ENCODE measurements around the gene KCTD15.

KCTD15 gene

GRCh38 chr19:33775731-33776487, 20.8 kb upstream of the KCTD15 start:
- H3K36me3 ChIP-seq (replicated peaks): no peaks in the 10 kb centered on the region
- H3K4me1 ChIP-seq: peaks cover 3% of the 10 kb centered on the region
- no peak overlapping the region for H3K4me3 ChIP-seq
- no peaks in the 10 kb centered on the region for H3K27me3 ChIP-seq (ENCODE audit: low read depth)
- DNase-seq (ENCODE audit: low spot score in 2 of 2): no peak
- in situ Hi-C loops (cut with MboI; ENCODE audit: low sequenced_read_pairs): loop anchor here (5.0 to 10.0 kb wide), 3 partner anchors 376 to 939 kb away; no protein-coding TSS in a partner anchor
- no peaks in the 10 kb centered on the region for H3K9me3 ChIP-seq

GRCh38 chr19:33777351-33777750, 19.3 kb upstream of the KCTD15 start:
- Histone ChIP-seq H3K27me3 (ENCODE audit: low read depth) (no peaks in the 10 kb centered on the region), H3K36me3 (replicated peaks) (no peaks in the 10 kb centered on the region), H3K9me3 (no peaks in the 10 kb centered on the region), H3K4me1 (peaks cover 3% of the 10 kb centered on the region), H3K4me3 (no peak overlapping the region)
- DNase-seq (ENCODE audit: low spot score in 2 of 2): no peak
- in situ Hi-C loops (cut with MboI; ENCODE audit: low sequenced_read_pairs): loop anchor here (5.0 to 10.0 kb wide), 3 partner anchors 375 to 937 kb away; no protein-coding TSS in a partner anchor

- Histone ChIP-seq H3K27me3 (ENCODE audit: low read depth) (no peaks in the 10 kb centered on the region), H3K9me3 (no peaks in the 10 kb centered on the region), H3K36me3 (replicated peaks) (no peaks in the 10 kb centered on the region), H3K4me3 (no peak overlapping the region), H3K4me1 (peaks cover 3% of the 10 kb centered on the region)
- no peak for DNase-seq (ENCODE audit: low spot score in 2 of 2)
- in situ Hi-C loops (cut with MboI; ENCODE audit: low sequenced_read_pairs): loop anchor here (5.0 to 10.0 kb wide), 3 partner anchors 375 to 937 kb away; no protein-coding TSS in a partner anchor
Observed at GRCh38 chr19:33777753-33778088, 18.9 kb upstream of the KCTD15 start.

GRCh38 chr19:33778089-33778791, 18.4 kb upstream of the KCTD15 start:
- DNase-seq (ENCODE audit: low spot score in 2 of 2): peak; percentile 65 to 90

GRCh38 chr19:33779849-33780248, 16.8 kb upstream of the KCTD15 start:
- H3K9me3 ChIP-seq: no peaks in the 10 kb centered on the region
- DNase-seq (ENCODE audit: low spot score in 2 of 2): no peak
- no peaks in the 10 kb centered on the region for H3K36me3 ChIP-seq (replicated peaks)
- H3K27me3 ChIP-seq (ENCODE audit: low read depth): no peaks in the 10 kb centered on the region
- H3K4me1 ChIP-seq: peaks cover 3% of the 10 kb centered on the region
- no peak overlapping the region for H3K4me3 ChIP-seq
- in situ Hi-C loops (cut with MboI; ENCODE audit: low sequenced_read_pairs): loop anchor here (5.0 to 10.0 kb wide), 4 partner anchors 217 to 935 kb away; no protein-coding TSS in a partner anchor

More at GRCh38 chr19:33778089-33778791, 18.4 kb upstream of the KCTD15 start:
- Histone ChIP-seq H3K36me3 (replicated peaks) (no peaks in the 10 kb centered on the region), H3K27me3 (ENCODE audit: low read depth) (no peaks in the 10 kb centered on the region), H3K9me3 (no peaks in the 10 kb centered on the region), H3K4me3 (no peak overlapping the region), H3K4me1 (peaks cover 3% of the 10 kb centered on the region)
- in situ Hi-C loops (cut with MboI; ENCODE audit: low sequenced_read_pairs): loop anchor here (5.0 to 10.0 kb wide), 3 partner anchors 374 to 937 kb away; no protein-coding TSS in a partner anchor

- in situ Hi-C loops (cut with MboI; ENCODE audit: low sequenced_read_pairs): loop anchor here (5.0 kb wide), 1 partner anchor 217 kb away; no protein-coding TSS in a partner anchor
- Histone ChIP-seq H3K36me3 (replicated peaks) (no peaks in the 10 kb centered on the region), H3K4me3 (no peak overlapping the region), H3K9me3 (no peaks in the 10 kb centered on the region), H3K4me1 (peaks cover 3% of the 10 kb centered on the region), H3K27me3 (ENCODE audit: low read depth) (no peaks in the 10 kb centered on the region)
- no peak for DNase-seq (ENCODE audit: low spot score in 2 of 2)
Observed at GRCh38 chr19:33780251-33780650, 16.4 kb upstream of the KCTD15 start.

- no peak for DNase-seq (ENCODE audit: low spot score in 2 of 2)
- Histone ChIP-seq H3K36me3 (replicated peaks) (no peaks in the 10 kb centered on the region), H3K9me3 (no peaks in the 10 kb centered on the region), H3K27me3 (ENCODE audit: low read depth) (no peaks in the 10 kb centered on the region; the same call in 1 of the 2 replicates), H3K4me1 (peaks cover 3% of the 10 kb centered on the region), H3K4me3 (no peak overlapping the region)
- in situ Hi-C loops (cut with MboI; ENCODE audit: low sequenced_read_pairs): loop anchor here (5.0 kb wide), 1 partner anchor 217 kb away; no protein-coding TSS in a partner anchor
Observed at GRCh38 chr19:33780746-33781145, 15.9 kb upstream of the KCTD15 start.

- Histone ChIP-seq H3K27me3 (ENCODE audit: low read depth) (no peaks in the 10 kb centered on the region; the same call in 1 of the 2 replicates), H3K4me3 (no peak overlapping the region), H3K36me3 (replicated peaks) (no peaks in the 10 kb centered on the region), H3K4me1 (peaks cover 3% of the 10 kb centered on the region), H3K9me3 (no peaks in the 10 kb centered on the region)
- in situ Hi-C loops (cut with MboI; ENCODE audit: low sequenced_read_pairs): loop anchor here (5.0 kb wide), 1 partner anchor 216 kb away; no protein-coding TSS in a partner anchor
- DNase-seq (ENCODE audit: low spot score in 2 of 2): no peak
Observed at GRCh38 chr19:33781415-33781935, 15.2 kb upstream of the KCTD15 start.

- in situ Hi-C loops (cut with MboI; ENCODE audit: low sequenced_read_pairs): loop anchor here (5.0 kb wide), 1 partner anchor 215 kb away; no protein-coding TSS in a partner anchor
- peaks cover 3% of the 10 kb centered on the region for H3K4me1 ChIP-seq
- no peaks in the 10 kb centered on the region; the same call in 1 of the 2 replicates for H3K27me3 ChIP-seq (ENCODE audit: low read depth)
- H3K4me3 ChIP-seq: no peak overlapping the region
- DNase-seq (ENCODE audit: low spot score in 2 of 2): no peak
- no peaks in the 10 kb centered on the region for H3K36me3 ChIP-seq (replicated peaks)
- H3K9me3 ChIP-seq: no peaks in the 10 kb centered on the region
Observed at GRCh38 chr19:33781996-33782395, 14.7 kb upstream of the KCTD15 start.

- no peaks in the 10 kb centered on the region for H3K4me1 ChIP-seq
- no peak for DNase-seq (ENCODE audit: low spot score in 2 of 2)
- in situ Hi-C loops (cut with MboI; ENCODE audit: low sequenced_read_pairs): loop anchor here (5.0 kb wide), 1 partner anchor 213 kb away; no protein-coding TSS in a partner anchor
Observed at GRCh38 chr19:33784432-33784831, 12.2 kb upstream of the KCTD15 start.

GRCh38 chr19:33785795-33786194, 10.9 kb upstream of the KCTD15 start:
- Histone ChIP-seq H3K4me1 (no peaks in the 10 kb centered on the region), H3K36me3 (replicated peaks) (no peaks in the 10 kb centered on the region), H3K9me3 (no peaks in the 10 kb centered on the region), H3K4me3 (no peak overlapping the region), H3K27me3 (ENCODE audit: low read depth) (peaks cover 2% of the 10 kb centered on the region; the same call in 1 of the 2 replicates)
- no peak for DNase-seq (ENCODE audit: low spot score in 2 of 2)
- in situ Hi-C loops (cut with MboI; ENCODE audit: low sequenced_read_pairs): no loop called here

More at GRCh38 chr19:33784432-33784831, 12.2 kb upstream of the KCTD15 start:
- Histone ChIP-seq H3K27me3 (ENCODE audit: low read depth) (peaks cover 2% of the 10 kb centered on the region; the same call in 1 of the 2 replicates), H3K9me3 (no peaks in the 10 kb centered on the region), H3K4me3 (no peak overlapping the region), H3K36me3 (replicated peaks) (no peaks in the 10 kb centered on the region)

- no peak for DNase-seq (ENCODE audit: low spot score in 2 of 2)
- in situ Hi-C loops (cut with MboI; ENCODE audit: low sequenced_read_pairs): no loop called here
- no peak overlapping the region for H3K4me3 ChIP-seq
- no peaks in the 10 kb centered on the region for H3K9me3 ChIP-seq
- H3K36me3 ChIP-seq (replicated peaks): no peaks in the 10 kb centered on the region
- no peaks in the 10 kb centered on the region for H3K4me1 ChIP-seq
- peaks cover 2% of the 10 kb centered on the region; the same call in 1 of the 2 replicates for H3K27me3 ChIP-seq (ENCODE audit: low read depth)
Observed at GRCh38 chr19:33788676-33789075, 8.0 kb upstream of the KCTD15 start.

GRCh38 chr19:33789344-33789743, 7.3 kb upstream of the KCTD15 start:
- no peak for DNase-seq (ENCODE audit: low spot score in 2 of 2)
- Histone ChIP-seq H3K36me3 (replicated peaks) (no peaks in the 10 kb centered on the region), H3K9me3 (no peaks in the 10 kb centered on the region), H3K4me1 (no peaks in the 10 kb centered on the region; the same call in 1 of the 2 replicates), H3K4me3 (no peak overlapping the region), H3K27me3 (ENCODE audit: low read depth) (peaks cover 2% of the 10 kb centered on the region; the same call in 1 of the 2 replicates)
- in situ Hi-C loops (cut with MboI; ENCODE audit: low sequenced_read_pairs): no loop called here

Measured in HAP-1 (cell line).